ENCODE measurements around the gene LSM7.

DNA sequence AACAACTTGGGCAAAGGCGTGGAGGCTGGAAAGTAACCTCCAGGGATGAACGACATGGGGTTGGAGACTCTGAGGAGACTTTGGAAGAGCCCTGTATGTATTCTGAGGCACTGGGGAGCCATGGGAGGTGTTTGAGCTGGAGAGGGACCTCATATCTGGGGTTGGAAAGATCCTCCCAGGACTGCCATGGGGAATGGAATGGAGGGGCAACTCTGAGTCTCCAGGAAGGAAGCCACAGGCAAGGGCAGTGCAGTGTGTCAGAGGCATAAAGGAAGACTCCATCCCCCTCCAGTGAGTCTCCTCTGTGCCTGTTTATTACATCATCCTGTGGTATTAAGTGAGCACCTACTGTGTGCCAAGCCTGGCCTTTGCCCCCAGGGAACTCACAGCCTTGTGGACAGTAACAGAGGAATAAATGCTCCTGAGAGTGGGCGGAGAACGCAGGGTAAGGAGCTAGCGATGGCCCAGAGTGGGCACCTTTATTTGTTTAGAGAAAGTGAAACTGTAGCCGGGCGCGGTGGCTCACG, 54.1 kb downstream of the LSM7 start:
- TF ChIP-seq CTCF (IDR thresholded peaks at IDR 0.05) (no peak), POLR2A (IDR thresholded peaks at IDR 0.05) (no peak)

Measured in uterus (tissue), 2 donors.